GM10847 (cell line): ENCODE measurements around the gene GNG4.

Experiments
- POLR2A ChIP-seq: IDR thresholded peaks from 2 replicates; pipeline ENCODE4 v1.6.1; 2011; ENCODE audit not compliant: insufficient read length; ENCODE audit errors: extremely low read depth

Gene GNG4

DNA sequence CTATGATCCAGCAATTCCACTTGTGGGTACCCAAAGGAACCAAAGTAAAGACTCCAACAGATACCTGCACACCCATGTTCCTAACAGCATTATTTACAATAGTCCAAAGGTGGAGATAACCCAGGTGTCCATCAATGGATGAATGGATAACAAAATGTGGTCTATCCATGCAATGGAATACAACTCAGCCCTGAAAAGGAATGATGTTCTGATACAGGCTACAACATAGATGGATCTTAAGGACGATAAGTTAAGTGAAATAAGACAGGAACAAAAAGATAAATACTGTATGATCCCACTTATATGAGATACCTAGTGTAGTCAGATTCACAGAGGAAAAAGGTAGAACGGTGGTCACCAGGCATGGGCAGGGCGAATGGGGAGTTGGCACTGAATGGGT lies 69.7 kb downstream of the GNG4 start:
- no peak for TF ChIP-seq POLR2A

DNA sequence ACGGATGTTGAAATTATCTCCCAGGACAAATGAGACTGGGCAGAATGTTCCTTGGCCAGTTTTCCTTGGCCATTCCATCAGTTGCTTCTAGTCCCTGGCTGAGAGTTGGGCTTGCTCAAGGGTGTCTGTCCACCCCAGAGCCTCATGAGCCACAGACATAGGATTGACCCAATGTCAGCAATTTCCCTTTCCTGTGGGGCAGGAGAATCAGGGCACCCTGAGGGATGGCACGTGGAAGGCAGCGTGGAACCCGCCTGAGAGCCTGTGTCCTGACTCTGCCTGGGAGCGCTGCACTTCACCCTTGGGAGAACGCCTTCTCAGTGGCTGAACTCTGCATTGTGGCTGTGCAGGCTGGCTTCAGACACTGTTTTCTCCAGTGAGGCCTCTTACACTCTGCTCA lies 74.0 kb downstream of the GNG4 start:
- TF ChIP-seq POLR2A = no peak

DNA sequence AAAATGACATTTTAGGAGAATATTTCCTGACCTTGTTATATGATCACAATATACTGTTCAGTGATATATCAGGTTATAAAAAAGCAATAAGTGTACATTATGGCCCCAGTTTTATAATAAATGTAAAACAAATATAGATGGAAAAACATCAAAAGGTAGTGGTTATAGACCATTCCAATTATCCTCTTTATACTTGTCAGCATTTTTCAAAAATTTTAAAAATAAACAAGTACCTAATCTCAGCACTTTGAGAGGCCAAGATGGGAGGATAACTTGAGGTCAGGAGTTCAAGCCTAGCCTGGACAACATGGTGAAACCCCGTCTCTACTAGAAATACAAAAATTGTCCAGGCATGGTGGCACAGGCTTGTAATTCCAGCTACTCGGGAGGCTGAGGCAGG lies 75.7 kb downstream of the GNG4 start:
- no peak for TF ChIP-seq POLR2A

DNA sequence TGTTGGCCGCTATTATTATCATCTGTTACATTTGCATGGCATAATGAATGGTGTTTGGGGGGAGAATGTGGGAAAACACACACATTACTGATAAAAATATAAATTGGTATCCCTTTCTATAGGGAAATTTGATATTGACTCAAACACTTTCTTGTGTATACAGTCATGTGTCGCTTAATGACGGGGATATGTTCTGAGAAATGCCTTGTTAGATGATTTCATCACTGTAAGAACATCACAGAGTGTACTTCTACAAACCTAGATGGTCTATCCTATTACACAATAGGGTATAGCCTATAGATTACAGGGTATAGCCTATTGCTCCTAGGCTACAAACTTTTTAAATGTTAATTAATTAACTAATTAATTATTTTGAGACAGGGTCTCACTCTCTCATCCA lies 78.1 kb downstream of the GNG4 start:
- TF ChIP-seq POLR2A = no peak

DNA sequence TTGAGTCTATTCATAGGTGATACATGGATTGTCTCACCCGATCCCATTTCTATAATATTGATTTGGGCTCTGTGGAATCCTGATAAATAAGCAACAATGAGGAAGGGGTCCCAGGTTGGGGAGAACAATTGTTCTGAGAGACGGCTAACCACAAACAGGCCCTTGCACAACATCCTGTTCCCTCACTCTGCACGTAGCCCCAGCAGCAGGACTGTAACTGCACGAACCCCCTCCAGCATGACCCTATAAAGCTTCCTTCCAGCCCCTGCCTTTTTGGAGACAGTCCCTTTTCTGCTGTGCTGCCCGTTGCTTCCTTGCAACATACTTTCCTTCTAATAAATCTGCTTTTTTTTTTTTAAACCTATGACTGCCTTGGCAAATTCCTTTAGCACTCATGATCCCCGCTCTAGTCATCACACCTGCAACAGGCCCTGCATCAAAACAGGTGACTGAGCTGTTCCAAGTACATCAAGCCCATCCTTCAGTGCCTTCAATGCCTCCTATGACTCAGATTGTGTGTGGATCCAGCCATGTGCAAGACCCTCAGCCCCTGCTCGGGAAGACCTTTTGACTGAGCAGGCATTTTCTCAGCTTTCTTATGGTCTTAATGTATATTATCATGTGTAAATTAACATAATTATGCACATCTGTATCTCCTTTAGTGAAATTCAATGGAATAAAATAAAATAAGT lies 81.6 kb downstream of the GNG4 start:
- no peak for TF ChIP-seq POLR2A

DNA sequence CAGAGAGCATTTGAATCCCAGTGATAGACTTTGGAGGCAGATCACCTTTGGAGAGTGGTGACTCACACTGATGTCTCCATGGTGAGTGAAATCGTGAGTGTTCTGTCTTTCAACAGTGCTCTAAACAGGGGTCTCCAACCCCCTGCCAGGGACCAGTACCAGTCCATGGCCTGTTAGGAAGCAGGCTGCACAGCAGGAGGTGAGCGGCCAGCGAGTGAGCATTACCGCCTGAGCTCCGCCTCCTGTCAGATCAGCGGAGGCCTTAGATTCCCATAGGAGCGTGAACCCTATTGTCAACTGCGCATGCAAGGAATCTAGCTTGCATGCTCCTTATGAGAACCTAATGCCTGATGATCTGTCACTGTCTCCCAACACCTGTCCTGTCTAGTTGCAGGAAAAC lies 83.5 kb downstream of the GNG4 start:
- no peak for TF ChIP-seq POLR2A

DNA sequence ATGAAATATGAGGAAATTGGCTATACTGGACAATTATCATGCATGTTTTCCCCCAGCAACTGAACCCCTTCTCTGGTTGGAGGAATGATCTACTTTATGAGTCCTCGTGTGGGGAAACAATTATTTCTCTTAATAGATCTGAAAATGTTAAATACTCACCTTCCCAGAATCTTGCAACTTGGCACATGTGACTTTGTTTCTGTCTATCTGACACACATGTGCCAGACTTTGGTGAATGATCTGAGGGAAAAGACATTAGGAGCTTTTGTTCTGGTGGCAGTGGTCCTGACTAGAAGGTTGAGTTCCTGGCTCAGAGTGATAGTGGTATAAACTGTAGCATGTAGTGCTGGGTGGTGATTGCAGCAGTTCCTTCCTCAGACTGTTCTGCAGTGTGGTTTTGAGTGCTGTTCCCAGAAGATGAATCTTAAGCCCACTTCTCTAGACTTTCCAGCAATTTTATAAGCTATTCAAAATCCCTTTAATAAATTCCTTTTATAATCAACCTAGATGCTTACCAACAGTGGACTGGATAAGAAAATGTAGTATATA lies 86.0 kb downstream of the GNG4 start:
- no peak for TF ChIP-seq POLR2A

DNA sequence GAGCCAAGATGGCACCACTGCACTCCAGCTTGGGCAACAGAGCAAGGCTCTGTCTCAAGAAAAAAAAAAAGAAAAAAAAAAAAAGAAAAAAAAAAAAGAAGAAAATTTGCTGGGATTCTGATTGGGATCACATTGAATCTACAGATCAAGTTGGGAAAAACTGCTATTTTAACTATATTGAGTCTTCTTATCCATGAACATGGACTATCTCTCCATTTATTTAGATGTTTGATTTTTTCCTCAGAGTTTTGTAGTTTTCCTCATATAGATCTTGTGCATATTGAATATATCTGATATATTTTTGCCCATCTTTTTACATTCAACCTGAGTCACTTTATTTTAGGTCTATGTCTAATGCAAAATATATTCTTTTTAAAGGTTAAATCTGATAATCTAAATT lies 87.0 kb downstream of the GNG4 start:
- no peak for TF ChIP-seq POLR2A

DNA sequence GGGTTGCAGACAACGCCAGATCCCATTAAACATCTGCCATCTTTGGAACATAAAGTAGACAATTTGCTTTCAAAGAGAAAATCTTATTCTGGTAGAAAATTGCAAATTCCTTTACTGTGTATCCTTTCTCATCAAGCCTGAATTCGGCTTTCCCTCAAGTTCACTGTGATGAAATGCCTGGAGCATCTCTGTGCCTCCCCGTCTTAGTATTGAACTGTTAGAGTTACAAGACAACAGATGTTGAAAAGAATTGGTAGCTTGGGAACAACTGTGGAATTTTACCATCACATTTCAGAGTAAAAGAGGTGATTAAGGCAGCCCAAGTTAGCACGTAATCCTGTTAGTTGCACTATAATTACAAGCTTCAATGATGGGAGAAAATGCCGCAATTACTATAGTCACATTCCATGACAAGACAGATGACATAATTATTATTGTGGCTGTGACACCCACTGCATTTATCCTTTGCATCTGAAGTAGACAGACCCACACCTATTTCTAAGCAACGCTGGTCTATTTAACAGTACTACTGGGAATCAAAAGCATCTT lies 90.9 kb downstream of the GNG4 start:
- no peak for TF ChIP-seq POLR2A

DNA sequence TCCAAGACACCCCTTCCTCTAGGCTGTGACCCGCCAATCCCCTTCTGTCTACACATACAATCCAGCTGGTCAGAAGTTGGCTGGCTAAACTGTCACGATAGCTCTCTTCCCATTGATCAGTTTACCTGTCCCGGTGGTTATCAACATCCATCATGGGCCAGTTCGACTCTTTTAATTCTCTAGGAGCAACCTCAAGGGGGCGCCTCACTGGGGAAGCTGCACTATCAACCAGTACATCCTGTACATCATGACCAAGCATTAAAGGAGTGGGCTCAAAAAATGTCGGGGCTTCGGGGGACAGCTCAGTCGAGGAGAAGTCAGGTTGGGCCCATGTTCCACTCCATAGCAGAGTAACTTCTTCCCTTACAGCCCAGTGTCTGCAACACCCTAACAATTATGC lies 92.1 kb downstream of the GNG4 start:
- TF ChIP-seq POLR2A = no peak

DNA sequence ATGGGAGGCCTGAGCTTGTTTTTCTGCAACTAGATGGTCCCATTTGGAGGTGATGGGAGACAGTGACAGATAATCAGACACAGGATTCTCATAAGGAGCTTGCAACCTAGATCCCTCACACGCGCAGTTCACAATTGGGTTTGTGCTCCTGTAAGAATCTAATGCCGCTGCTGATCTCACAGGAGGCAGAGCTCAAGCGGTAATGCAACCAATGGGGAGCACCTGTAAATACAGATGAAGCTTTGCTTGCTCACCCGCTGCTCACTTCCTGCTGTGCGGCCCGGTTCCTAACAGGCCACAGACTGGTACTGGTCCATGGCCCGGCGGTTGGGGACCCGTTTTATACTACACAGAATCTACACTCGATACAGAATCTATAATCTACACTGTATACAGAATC lies 92.8 kb downstream of the GNG4 start:
- no peak for TF ChIP-seq POLR2A

DNA sequence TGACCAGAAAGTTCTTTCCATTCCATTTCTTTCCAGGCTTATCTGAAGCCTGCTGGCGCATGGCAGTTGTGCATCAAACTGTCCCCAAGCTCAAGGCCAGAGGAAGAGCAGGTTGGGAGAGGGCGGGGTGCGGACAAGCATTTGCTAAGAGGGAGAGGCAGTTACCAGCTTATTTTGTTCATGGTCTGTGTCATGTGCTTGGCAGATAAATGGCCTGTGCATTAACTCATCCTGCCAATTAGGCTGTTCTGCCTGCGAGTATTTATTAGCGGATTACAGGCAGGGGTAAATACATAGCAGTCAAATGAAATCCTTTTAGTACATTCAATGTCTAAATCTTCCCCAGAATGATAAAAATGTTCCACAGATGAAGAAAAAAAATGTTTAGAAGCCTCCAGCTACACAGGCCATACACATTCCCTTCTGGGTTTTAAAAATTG lies 96.5 kb downstream of the GNG4 start:
- TF ChIP-seq POLR2A = no peak

DNA sequence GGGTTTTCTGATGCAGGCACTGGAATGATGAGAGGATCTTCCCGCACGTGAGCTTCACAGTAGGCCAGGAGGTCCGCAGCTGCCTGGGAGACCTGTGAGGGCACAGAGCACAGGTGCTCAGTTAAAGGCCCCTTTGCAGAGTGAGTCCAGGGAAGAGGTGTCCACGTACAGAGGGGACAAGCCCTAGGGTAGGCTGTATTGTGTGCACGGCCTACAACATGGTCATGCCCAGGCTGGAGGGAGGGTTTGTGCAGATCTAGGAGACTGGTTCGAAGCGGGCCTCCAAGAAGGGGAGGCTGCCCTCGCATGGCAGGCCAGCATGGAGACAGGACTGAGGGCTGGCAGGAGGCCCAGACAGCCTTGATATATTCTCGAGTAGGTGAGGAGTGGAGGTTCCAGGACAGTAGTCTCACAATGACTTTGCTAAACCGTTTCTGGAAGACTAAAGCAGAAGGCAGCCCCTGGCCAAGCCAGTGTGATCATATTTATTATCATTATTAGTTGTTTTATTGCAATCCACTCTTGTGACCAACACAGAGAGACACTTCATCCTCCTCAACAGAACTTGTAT lies 97.4 kb downstream of the GNG4 start:
- no peak for TF ChIP-seq POLR2A

DNA sequence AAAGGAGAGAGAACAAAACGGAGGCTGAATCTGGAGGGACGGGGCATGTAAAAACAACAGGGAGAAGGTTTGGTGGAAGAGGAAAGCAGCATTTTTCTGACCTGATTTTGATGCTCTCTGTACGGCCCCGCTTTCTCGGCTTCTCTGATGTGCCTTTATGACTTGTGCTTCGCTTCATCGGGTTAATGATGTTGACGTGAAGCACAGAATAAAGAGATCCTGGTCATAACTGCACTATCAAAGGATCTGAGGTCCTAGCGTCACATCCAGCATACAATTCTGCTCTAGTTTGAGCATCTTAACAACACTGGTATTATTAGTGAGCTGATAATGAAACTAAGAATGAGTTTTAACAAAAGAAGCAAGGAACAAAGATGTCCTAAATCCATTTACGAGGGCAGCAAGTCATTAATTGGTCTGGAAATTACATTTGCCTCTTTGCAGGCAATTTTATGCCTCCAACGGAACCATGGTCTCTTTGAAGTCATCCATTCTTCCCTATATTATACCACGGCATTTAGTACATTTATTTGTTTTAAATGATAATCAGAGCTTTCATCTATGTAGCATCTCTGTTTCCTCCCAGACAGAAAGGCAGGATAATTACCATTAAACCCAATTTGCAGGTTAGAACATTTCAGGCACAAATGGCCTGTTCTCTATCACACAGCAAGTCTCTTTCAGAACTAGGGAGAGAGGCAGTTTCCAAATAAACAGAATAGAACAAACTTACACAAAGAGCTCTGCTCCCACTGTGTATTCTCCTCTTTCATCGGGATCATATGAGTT lies 100.0 kb downstream of the GNG4 start:
- no peak for TF ChIP-seq POLR2A

DNA sequence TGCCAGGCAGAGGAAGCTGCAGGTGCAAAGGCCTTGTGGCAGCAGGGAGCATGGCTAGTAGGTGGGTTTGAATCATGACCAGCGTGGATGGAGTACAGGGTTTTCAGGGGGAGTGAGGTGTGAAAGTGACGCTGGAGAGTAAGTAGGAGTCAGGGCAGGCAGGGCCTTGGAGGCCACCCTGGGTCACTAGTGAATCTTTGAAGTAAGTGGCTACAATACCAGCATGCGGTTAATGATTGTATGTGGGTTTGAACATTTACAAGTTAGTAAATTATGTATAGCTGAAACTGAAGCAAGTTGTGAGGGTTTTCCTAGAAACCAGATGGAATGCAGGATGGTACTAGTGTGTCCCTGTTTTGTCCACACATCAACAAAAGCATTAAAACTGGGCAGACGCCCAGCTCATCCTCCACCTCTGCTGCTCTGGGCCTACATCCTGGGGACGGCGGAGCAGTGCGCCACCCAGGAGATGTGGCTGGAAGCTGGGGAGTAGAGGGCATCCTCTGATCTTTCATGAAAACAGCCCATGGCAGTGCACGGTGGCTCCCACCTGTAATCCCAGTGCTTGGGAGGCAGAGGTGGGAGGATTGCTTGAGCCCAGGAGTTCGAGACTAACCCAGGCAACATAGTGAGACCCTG lies 104.2 kb downstream of the GNG4 start:
- no peak for TF ChIP-seq POLR2A
